Mucosa of stomach (tissue), 1 donor: ENCODE data around the gene INTS1.
"Not testable (repeated sequence)": the region's sequence is repeated elsewhere in the genome, so short reads cannot be mapped to it uniquely, and the experiment has no call there.

Source experiments
- H3K27me3 ChIP-seq: one replicate; pipeline ENCODE4 v1.7.0; 2013; ENCODE audit warnings: mild to moderate bottlenecking, low read length; ENCODE audit not compliant: control insufficient read depth, insufficient read depth
- H3K36me3 ChIP-seq: one replicate; pipeline ENCODE4 v1.7.0; 2013; ENCODE audit warnings: low read length; ENCODE audit not compliant: control insufficient read depth, insufficient read depth
- H3K4me1 ChIP-seq: one replicate; pipeline ENCODE4 v1.7.0; 2013; ENCODE audit warnings: mild to moderate bottlenecking, low read length; ENCODE audit not compliant: control insufficient read depth, insufficient read depth
- H3K4me3 ChIP-seq: one replicate; pipeline ENCODE4 v1.7.0; 2013; ENCODE audit warnings: low read length
- H3K9ac ChIP-seq: one replicate; pipeline ENCODE4 v1.7.0; 2013; ENCODE audit warnings: mild to moderate bottlenecking, low read length, moderate library complexity
- H3K9me3 ChIP-seq: one replicate; pipeline ENCODE4 v1.7.0; 2013; ENCODE audit warnings: mild to moderate bottlenecking, low read length, moderate library complexity; ENCODE audit not compliant: control insufficient read depth
- donor health status: Pancreatic carcinoma.

Gene INTS1

GRCh38 chr7:1449501-1449900, 54.7 kb downstream of the INTS1 start:
- H3K4me1 ChIP-seq = peaks cover 20% of the 10 kb centered on the region
- no peaks in the 10 kb centered on the region for H3K27me3 ChIP-seq
- no peaks in the 10 kb centered on the region for H3K9me3 ChIP-seq
- no peak overlapping the region for H3K9ac ChIP-seq
- H3K36me3 ChIP-seq = no peaks in the 10 kb centered on the region
- no peak overlapping the region for H3K4me3 ChIP-seq

GRCh38 chr7:1448958-1449357, 55.2 kb downstream of the INTS1 start:
- Histone ChIP-seq H3K9me3 (no peaks in the 10 kb centered on the region), H3K4me3 (no peak overlapping the region), H3K36me3 (no peaks in the 10 kb centered on the region), H3K4me1 (peaks cover 14% of the 10 kb centered on the region), H3K9ac (no peak overlapping the region), H3K27me3 (no peaks in the 10 kb centered on the region)

DNA sequence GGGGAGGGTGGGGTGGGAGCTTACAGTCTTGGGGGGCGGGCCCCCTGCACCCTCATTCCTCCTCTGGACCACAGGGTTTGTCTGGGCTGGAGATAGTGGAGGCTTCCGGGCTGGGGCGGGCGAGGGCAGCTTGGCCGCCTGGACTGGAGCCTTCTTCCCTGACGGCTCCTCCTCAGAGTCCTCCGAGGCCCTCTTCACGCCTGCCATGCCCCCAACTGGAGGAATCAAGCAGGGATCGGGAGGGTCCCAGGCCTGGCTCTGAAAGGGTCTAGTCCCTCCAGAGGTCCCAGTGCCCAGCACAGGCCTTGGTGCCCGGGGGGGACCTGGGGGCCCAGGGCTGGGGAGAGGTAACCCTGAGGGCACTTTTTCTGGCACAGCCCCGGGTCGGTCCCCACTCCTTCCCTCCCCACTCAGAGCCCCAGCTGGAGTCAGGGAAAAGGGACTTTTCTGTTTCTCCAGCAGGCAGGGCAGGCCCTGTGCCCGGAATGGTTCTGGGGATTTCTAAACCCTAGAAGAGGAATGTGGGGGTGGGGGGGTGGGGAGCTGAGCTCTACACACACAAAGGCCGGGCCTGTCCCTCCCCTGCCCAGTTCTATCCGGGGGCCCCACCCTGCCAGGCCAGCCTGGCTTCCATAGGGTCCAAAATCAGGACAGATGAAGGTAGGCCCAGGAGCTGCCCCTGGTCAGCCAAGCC, 56.5 kb downstream of the INTS1 start:
- H3K9ac ChIP-seq = no peak overlapping the region
- peaks cover 5% of the 10 kb centered on the region for H3K4me1 ChIP-seq
- H3K27me3 ChIP-seq = no peaks in the 10 kb centered on the region
- H3K9me3 ChIP-seq = no peaks in the 10 kb centered on the region
- H3K36me3 ChIP-seq = no peaks in the 10 kb centered on the region
- H3K4me3 ChIP-seq = no peak overlapping the region

DNA sequence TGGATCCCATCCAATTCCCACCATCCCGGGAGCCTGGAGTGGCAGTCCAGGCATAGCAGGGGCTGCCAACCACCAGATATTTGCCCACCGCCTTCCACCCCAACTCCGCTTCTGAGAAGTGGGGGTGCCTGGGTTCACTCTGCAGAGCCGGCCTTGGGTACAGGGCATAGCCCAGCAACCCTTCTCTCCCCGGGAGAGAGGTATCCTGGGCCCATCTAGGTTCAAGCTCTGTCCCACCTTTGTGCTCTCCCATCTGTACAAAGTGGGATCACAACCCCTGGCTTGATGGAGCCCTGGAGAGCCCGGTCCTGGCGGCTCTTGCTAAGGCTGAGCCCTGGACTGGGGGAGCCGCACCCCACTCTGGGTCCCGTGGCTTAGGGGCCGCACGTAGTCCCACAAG, 57.1 kb downstream of the INTS1 start:
- Histone ChIP-seq H3K4me1 (no peaks in the 10 kb centered on the region), H3K27me3 (no peaks in the 10 kb centered on the region), H3K9me3 (no peaks in the 10 kb centered on the region), H3K4me3 (no peak overlapping the region), H3K9ac (no peak overlapping the region), H3K36me3 (no peaks in the 10 kb centered on the region)

DNA sequence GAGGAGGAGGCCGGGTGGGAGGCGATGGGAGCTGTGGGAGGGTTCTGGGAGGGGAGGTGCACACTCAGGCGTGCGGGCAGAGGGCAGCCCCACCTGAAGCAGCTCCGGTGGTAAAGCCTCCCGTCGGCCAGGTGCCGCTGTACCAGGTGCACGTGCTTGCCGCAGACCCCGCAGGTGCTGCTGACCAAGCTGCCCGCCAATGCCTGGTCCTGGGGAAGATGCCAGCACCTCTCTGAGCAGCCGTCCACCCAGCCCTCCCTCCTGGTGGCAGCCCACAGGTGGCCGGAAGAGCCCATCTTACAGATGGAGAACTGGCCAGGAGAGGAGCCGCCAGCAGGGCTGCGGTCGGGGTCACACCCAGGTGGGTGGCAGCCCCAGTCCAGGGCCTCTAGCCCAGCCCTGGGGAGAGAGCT, 57.6 kb downstream of the INTS1 start:
- H3K27me3 ChIP-seq = no peaks in the 10 kb centered on the region
- no peaks in the 10 kb centered on the region for H3K4me1 ChIP-seq
- H3K36me3 ChIP-seq = peaks cover under 1% of the 10 kb centered on the region
- H3K4me3 ChIP-seq = no peak overlapping the region
- no peaks in the 10 kb centered on the region for H3K9me3 ChIP-seq
- H3K9ac ChIP-seq = no peak overlapping the region

- H3K9me3 ChIP-seq, H3K36me3 ChIP-seq, H3K9ac ChIP-seq, H3K4me1 ChIP-seq, H3K4me3 ChIP-seq, H3K27me3 ChIP-seq: not testable (repeated sequence)
Measured at GRCh38 chr7:1446026-1446425, 58.2 kb downstream of the INTS1 start.

GRCh38 chr7:1445341-1445740, 58.8 kb downstream of the INTS1 start:
- Histone ChIP-seq H3K9me3 (no peaks in the 10 kb centered on the region), H3K27me3 (no peaks in the 10 kb centered on the region), H3K36me3 (peaks cover 4% of the 10 kb centered on the region), H3K4me1 (no peaks in the 10 kb centered on the region), H3K9ac (no peak overlapping the region), H3K4me3 (no peak overlapping the region)

DNA sequence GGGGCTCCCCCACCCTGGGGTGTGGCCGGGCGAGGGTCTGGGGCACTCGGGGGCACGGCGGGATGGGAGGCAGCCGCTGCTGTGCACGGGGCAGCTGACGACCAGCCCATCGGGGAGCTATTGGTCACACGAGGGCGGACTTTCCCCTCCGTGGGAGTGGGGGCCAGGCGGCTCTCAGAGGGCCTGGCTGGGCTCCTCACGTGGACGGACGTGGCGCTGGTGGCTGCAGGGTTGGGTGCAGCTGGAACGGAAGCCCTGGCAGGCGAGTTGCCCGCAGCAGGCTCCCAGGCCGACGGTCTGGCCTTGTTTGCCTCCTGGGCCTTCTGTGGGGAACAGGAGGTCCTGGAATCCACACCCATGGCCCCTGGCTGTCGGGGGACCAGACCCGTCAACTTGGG, 59.3 kb downstream of the INTS1 start:
- H3K9me3 ChIP-seq = no peaks in the 10 kb centered on the region
- no peak overlapping the region for H3K4me3 ChIP-seq
- H3K9ac ChIP-seq = no peak overlapping the region
- no peaks in the 10 kb centered on the region for H3K27me3 ChIP-seq
- H3K4me1 ChIP-seq = no peaks in the 10 kb centered on the region
- peaks cover 4% of the 10 kb centered on the region for H3K36me3 ChIP-seq

DNA sequence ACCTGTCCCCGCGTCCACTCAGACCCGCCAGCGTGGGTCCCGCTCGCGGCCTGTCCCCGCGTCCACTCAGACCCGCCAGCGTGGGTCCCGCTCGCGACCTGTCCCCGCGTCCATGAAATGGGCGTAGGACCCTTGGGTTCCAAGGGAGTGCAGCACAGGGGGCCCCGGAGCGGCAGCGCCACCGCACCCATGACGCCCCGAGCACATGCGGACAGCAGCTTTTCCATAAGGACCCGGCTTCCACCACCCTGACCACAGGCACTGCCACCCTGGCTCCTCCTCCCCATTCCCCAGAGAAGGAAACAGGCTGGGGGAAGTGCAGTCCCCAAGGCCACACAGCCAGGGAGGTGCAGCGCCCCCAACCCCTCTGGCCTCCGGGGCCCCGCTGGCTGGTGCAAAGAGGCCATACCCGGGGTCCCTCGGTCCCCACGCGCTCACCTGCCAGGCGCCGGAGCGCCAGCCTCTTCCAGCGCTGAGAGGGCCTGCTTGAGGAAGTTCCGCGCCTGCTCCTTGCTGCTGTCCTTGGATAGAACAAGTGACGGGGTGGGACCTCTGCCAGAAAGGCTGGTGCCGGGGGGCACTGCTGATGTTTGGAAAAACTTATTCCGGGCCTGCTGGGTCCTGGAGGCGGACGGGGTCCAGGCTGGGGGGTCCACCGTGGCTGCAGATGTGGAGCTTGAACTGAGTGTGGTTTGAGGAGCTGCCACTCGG, 59.8 kb downstream of the INTS1 start:
- peaks cover 4% of the 10 kb centered on the region for H3K36me3 ChIP-seq

DNA sequence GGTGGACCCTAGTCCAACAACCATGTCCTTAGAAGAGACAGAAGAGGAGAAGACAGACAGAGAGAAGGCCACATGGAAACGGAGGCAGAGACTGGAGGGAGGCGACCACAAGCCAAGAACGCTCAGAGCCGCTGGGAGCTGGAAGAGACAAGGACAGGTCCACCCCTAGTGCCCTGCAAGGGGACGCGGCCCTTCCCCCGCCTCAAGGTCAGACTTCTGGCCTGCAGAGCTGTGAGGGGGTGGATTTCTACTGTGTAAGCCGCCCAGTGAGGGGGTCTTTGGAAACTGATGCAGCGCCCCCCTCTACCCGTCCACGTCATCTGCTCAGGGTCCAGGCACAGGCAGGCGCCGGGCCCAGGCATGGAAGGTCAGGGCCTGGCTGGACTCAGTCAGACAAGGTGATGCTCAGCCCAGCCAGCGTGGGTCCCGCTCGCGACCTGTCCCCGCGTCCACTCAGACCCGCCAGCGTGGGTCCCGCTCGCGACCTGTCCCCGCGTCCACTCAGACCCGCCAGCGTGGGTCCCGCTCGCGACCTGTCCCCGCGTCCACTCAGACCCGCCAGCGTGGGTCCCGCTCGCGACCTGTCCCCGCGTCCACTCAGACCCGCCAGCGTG, 60.5 kb downstream of the INTS1 start:
- not testable (repeated sequence) for H3K9ac ChIP-seq, H3K4me1 ChIP-seq, H3K4me3 ChIP-seq, H3K27me3 ChIP-seq, H3K9me3 ChIP-seq, H3K36me3 ChIP-seq

More for the DNA sequence above, 59.8 kb downstream of the INTS1 start:
- H3K9ac ChIP-seq = no peak overlapping the region
- no peaks in the 10 kb centered on the region for H3K9me3 ChIP-seq
- no peaks in the 10 kb centered on the region for H3K4me1 ChIP-seq
- no peak overlapping the region for H3K4me3 ChIP-seq
- H3K27me3 ChIP-seq = no peaks in the 10 kb centered on the region

DNA sequence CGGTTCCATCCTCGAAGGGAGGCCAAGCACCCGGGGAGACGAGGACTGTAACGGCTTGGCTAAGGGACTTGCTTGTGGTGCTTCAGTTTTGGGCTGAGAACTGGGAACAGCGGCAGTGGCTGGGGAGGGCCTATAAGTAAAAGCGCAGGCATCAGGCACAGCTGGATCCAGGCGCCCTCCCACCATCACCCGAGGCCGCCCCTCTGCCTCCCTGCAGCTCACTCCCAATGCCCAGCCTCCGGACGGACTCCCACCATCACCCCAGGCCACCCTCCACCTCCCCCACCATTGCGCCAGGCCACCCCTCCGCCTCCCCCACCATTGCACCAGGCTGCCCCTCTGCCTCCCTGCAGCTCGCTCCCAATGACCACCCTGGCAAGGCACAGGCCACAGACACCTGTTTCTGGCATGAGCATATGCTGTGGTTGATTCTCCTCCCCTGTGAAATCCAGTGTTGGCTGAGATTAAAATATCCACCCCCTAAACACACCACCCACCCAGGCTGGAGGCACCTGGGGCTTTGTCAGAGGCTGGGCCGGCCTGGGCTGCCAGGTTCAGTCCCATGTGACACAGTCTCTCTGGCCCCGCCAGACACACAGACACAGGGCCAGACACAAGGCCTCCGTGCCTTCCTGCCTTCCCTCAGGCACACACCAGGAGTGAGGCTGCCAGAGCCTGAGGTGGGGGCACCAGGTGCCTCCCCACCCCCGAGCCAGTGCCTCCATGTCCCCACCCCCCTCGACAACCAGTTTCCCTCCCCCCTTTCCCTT, 61.6 kb downstream of the INTS1 start:
- Histone ChIP-seq H3K9me3 (no peaks in the 10 kb centered on the region), H3K27me3 (no peaks in the 10 kb centered on the region), H3K36me3 (peaks cover 4% of the 10 kb centered on the region)

More for the DNA sequence above, 61.6 kb downstream of the INTS1 start:
- no peaks in the 10 kb centered on the region for H3K4me1 ChIP-seq
- no peak overlapping the region for H3K9ac ChIP-seq
- no peak overlapping the region for H3K4me3 ChIP-seq
